MM.1S (cell line): ENCODE data around the gene ACSL4.
"Not testable (repeated sequence)": the region's sequence is repeated elsewhere in the genome, so short reads cannot be mapped to it uniquely, and the experiment has no call there.

Experiments
- DNase-seq: peaks from one replicate; pipeline ENCODE4 v3.0.0-alpha.2; 2015
- H2AFZ ChIP-seq: fragments of 300-600 bp; sonication (generic); 2 replicates; pipeline ENCODE4 v1.6.0; 2016; ENCODE audit warnings: antibody characterized with exemption, low read length
- H3F3A ChIP-seq: fragments of 300-600 bp; sonication (generic); 2 replicates; pipeline ENCODE4 v1.6.1; 2016; ENCODE audit warnings: mild to moderate bottlenecking, antibody characterized with exemption, low read length, moderate library complexity, mixed read lengths; ENCODE audit not compliant: insufficient read depth
- H3K27ac ChIP-seq: fragments of 300-600 bp; sonication (generic); 2 replicates; pipeline ENCODE4 v1.5.1; 2016; ENCODE audit warnings: mild to moderate bottlenecking, low read length
- H3K27me3 ChIP-seq: fragments of 300-600 bp; sonication (generic); replicated peaks from 2 replicates; pipeline ENCODE4 v1.6.0; 2016; ENCODE audit warnings: low read length; ENCODE audit not compliant: insufficient read depth
- H3K36me3 ChIP-seq: fragments of 300-600 bp; sonication (generic); replicated peaks from 2 replicates; pipeline ENCODE4 v1.6.1; 2016; ENCODE audit warnings: mild to moderate bottlenecking, low read length, mixed read lengths; ENCODE audit not compliant: insufficient read depth
- H3K4me1 ChIP-seq: fragments of 300-600 bp; sonication (generic); 2 replicates; pipeline ENCODE4 v1.6.1; 2016; ENCODE audit warnings: low read length, mixed read lengths
- H3K4me2 ChIP-seq: fragments of 300-600 bp; sonication (generic); 2 replicates; pipeline ENCODE4 v1.6.0; 2016; ENCODE audit warnings: low read depth, low read length
- H3K4me3 ChIP-seq: fragments of 300-600 bp; sonication (generic); 2 replicates; pipeline ENCODE4 v1.5.1; 2016; ENCODE audit warnings: low read length, mixed read lengths
- H3K79me2 ChIP-seq: fragments of 300-600 bp; sonication (generic); 2 replicates; pipeline ENCODE4 v1.6.1; 2016; ENCODE audit warnings: mixed run types, low read length, mixed read lengths
- H3K9ac ChIP-seq: fragments of 300-600 bp; sonication (generic); 2 replicates; pipeline ENCODE4 v1.6.1; 2016; ENCODE audit warnings: low read length, mixed read lengths
- H3K9me2 ChIP-seq: fragments of 300-600 bp; sonication (generic); replicated peaks from 2 replicates; pipeline ENCODE4 v1.6.1; 2016; ENCODE audit warnings: mild to moderate bottlenecking, low read length, mixed read lengths; ENCODE audit not compliant: insufficient read depth
- H3K9me3 ChIP-seq: fragments of 300-600 bp; sonication (generic); replicated peaks from 2 replicates; pipeline ENCODE4 v1.6.1; 2016; ENCODE audit warnings: mild to moderate bottlenecking, low read length, mixed read lengths; ENCODE audit not compliant: insufficient read depth
- H4K20me1 ChIP-seq: fragments of 300-600 bp; sonication (generic); 2 replicates; pipeline ENCODE4 v1.6.1; 2016; ENCODE audit warnings: mild to moderate bottlenecking, low read length, moderate library complexity, mixed read lengths; ENCODE audit not compliant: insufficient read depth
- EZH2 ChIP-seq: fragments of 300-600 bp; sonication (generic); optimal IDR thresholded peaks from 2 replicates; pipeline ENCODE3; 2017; ENCODE audit warnings: low read depth, mild to moderate bottlenecking, antibody characterized with exemption, low read length, mixed read lengths
- EZH2phosphoT487 ChIP-seq: fragments of 300-600 bp; sonication (generic); IDR thresholded peaks from 2 replicates; pipeline ENCODE4 v1.6.1; 2018; ENCODE audit warnings: antibody characterized with exemption, low read length
- TF ChIP-seq, protein P1 (sequence below): fragments of 300-600 bp; sonication (generic); IDR thresholded peaks from 2 replicates; pipeline ENCODE4 v1.5.1; 2016; ENCODE audit warnings: antibody characterized with exemption, low read length, mixed read lengths

The ACSL4 gene

DNA sequence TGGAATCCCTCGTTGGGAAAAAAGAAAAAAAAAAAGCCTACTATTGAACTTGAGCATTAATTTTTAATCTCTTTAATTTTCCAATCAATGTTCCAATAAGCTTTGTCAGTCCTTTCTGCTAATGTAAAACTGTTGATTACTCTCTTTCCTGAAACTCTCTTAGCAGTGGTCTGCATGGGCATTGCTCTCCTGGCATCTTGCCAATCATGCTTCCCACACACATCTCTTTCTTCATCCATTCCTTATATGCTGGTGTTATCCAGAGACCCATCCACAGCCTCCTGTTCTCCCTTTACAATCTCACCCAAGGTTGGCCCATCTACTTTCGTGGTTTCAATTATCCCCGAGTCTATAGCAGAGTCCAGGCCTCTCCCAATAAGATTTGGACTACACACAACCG lies 76.3 kb downstream of the ACSL4 start:
- Histone ChIP-seq H3K9ac (no peak overlapping the region), H3K79me2 (no peaks in the 10 kb centered on the region), H3F3A (no peaks in the 10 kb centered on the region), H3K36me3 (no peaks in the 10 kb centered on the region), H3K9me3 (no peaks in the 10 kb centered on the region), H2AFZ (no peak overlapping the region), H3K4me3 (no peak overlapping the region), H4K20me1 (no peaks in the 10 kb centered on the region), H3K27me3 (no peaks in the 10 kb centered on the region), H3K4me1 (no peaks in the 10 kb centered on the region), H3K27ac (no peak overlapping the region), H3K9me2 (no peaks in the 10 kb centered on the region), H3K4me2 (no peak overlapping the region)
- DNase-seq: no peak
- TF ChIP-seq EZH2phosphoT487: no peak
- TF ChIP-seq EZH2: no peak
- TF ChIP-seq, protein P1, sequence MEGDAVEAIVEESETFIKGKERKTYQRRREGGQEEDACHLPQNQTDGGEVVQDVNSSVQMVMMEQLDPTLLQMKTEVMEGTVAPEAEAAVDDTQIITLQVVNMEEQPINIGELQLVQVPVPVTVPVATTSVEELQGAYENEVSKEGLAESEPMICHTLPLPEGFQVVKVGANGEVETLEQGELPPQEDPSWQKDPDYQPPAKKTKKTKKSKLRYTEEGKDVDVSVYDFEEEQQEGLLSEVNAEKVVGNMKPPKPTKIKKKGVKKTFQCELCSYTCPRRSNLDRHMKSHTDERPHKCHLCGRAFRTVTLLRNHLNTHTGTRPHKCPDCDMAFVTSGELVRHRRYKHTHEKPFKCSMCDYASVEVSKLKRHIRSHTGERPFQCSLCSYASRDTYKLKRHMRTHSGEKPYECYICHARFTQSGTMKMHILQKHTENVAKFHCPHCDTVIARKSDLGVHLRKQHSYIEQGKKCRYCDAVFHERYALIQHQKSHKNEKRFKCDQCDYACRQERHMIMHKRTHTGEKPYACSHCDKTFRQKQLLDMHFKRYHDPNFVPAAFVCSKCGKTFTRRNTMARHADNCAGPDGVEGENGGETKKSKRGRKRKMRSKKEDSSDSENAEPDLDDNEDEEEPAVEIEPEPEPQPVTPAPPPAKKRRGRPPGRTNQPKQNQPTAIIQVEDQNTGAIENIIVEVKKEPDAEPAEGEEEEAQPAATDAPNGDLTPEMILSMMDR: no peak

DNA sequence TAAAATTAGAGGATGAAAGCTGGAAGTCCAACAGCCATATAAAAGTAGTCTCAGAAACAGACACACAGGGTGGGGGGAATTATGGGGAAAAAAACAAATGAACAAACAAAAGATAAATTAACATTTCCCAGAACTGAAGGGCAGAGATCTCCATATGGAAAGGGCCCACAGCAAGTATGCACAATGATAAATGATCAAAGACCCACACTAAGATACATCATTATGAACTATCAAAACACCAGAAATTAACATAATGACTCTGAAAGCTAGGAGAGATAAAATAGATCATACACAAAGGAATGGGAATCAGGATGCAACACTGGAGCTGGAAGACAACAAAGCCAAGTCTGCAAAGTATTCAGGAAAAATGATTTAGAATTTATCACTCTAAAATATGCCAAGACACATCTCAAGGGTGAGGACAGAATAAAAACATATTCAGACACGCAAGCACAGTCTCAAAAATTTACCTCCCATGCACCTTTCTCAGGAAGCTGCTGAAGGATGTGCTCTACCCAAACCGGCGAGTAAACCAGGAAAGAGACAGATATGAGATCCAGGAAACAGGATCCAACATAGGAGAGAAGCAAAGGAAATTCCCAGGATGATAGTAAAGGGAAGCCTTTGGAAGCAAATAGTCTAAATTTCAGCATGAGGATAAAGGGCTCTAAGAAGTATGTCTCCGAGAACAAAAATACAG lies 77.4 kb downstream of the ACSL4 start:
- Histone ChIP-seq H3K9me2 (no peaks in the 10 kb centered on the region), H3K27ac (no peak overlapping the region), H3K4me2 (no peak overlapping the region), H3K36me3 (no peaks in the 10 kb centered on the region), H3K79me2 (no peaks in the 10 kb centered on the region), H2AFZ (no peak overlapping the region), H3K4me1 (no peaks in the 10 kb centered on the region), H3K9me3 (no peaks in the 10 kb centered on the region), H3K9ac (no peak overlapping the region), H4K20me1 (no peaks in the 10 kb centered on the region), H3K27me3 (no peaks in the 10 kb centered on the region), H3K4me3 (no peak overlapping the region), H3F3A (no peaks in the 10 kb centered on the region)
- no peak for DNase-seq
- TF ChIP-seq EZH2: no peak
- TF ChIP-seq, protein P1: no peak
- no peak for TF ChIP-seq EZH2phosphoT487

DNA sequence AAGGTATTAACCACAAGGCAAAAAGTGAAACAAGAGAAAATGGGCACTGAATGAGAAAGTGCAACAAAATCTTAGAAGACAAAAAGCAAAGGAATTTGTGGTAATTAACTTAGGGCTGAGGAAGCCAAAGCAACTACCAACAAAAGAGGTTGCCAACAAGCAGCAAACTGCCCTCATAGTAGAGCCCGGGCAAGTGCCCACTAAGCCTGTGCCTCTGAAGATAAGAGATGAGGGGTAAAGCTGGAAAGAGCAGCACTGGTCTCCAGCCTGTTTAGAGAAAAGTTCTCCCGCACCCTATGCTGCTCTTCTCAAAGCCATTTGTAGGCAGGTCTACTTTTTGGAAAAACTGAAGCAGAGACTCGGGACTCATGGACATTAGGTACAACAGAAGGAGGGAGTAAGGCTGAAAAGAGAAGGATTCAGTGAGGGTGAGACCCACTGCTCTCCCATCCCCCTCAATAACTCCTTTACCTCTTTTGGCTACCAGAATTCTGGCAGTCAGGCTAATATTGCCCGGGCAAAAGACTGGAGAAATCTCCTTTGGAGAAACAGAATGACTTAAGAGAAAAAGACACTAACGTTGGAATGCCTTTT lies 78.4 kb downstream of the ACSL4 start:
- no peak for DNase-seq
- Histone ChIP-seq H2AFZ (no peak overlapping the region), H3K79me2 (no peaks in the 10 kb centered on the region), H3K36me3 (no peaks in the 10 kb centered on the region), H3F3A (no peaks in the 10 kb centered on the region), H3K9ac (no peak overlapping the region), H3K4me2 (no peak overlapping the region), H3K4me1 (no peaks in the 10 kb centered on the region), H4K20me1 (no peaks in the 10 kb centered on the region), H3K27ac (no peak overlapping the region), H3K9me2 (no peaks in the 10 kb centered on the region), H3K9me3 (no peaks in the 10 kb centered on the region), H3K27me3 (no peaks in the 10 kb centered on the region), H3K4me3 (no peak overlapping the region)
- TF ChIP-seq EZH2 (no peak), EZH2phosphoT487 (no peak)
- TF ChIP-seq, protein P1: no peak

DNA sequence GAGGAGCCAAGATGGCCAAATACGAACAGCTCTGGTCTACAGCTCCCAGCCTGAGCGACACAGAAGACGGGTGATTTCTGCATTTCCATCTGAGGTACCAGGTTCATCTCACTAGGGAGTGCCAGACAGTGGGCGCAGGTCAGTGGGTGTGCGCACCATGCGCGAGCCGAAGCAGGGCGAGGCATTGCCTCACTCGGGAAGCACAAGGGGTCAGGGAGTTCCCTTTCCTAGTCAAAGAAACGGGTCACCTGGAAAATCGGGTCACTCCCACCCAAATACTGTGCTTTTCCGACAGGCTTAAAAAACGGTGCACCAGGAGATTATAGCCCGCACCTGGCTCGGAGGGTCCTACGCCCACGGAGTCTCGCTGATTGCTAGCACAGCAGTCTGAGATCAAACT lies 88.4 kb downstream of the ACSL4 start:
- not testable (repeated sequence) for H3K4me2 ChIP-seq, H3K9me2 ChIP-seq, H3K4me3 ChIP-seq, H3K9me3 ChIP-seq, H3K79me2 ChIP-seq, H4K20me1 ChIP-seq, DNase-seq, H3K4me1 ChIP-seq, H3K36me3 ChIP-seq, H3F3A ChIP-seq, H3K9ac ChIP-seq, H2AFZ ChIP-seq, H3K27ac ChIP-seq, H3K27me3 ChIP-seq
